Trophoblast cell (in vitro differentiated cells and primary cell): ENCODE results near the gene SHFL. TPM values are rescaled to one million over a fixed set of nuclear protein-coding genes. Genes with fewer than 3 reads are reported as not detected.

Experiments
- DNase-seq, 2 donors: peaks; one replicate each; pipeline ENCODE4 v3.0.0-alpha.2; 2016
- H2AFZ ChIP-seq: 2 replicates; pipeline ENCODE4 v1.6.1; 2013; ENCODE audit warnings: low read length, moderate library complexity, mild to moderate bottlenecking; ENCODE audit not compliant: insufficient read depth, poor library complexity
- H2AK5ac ChIP-seq: 2 replicates; pipeline ENCODE4 v1.6.1; 2013; ENCODE audit warnings: mild to moderate bottlenecking, low read length
- H2BK120ac ChIP-seq: 2 replicates; pipeline ENCODE4 v1.6.1; 2013; ENCODE audit warnings: low read length, mild to moderate bottlenecking, moderate library complexity; ENCODE audit not compliant: insufficient read depth, poor library complexity
- H2BK12ac ChIP-seq: 2 replicates; pipeline ENCODE4 v1.6.1; 2013; ENCODE audit warnings: mild to moderate bottlenecking, low read length, moderate library complexity
- H2BK5ac ChIP-seq: 2 replicates; pipeline ENCODE4 v1.6.1; 2013; ENCODE audit warnings: low read length, low read depth, moderate library complexity, mild to moderate bottlenecking; ENCODE audit not compliant: poor library complexity
- H3K14ac ChIP-seq: 2 replicates; pipeline ENCODE4 v1.6.1; 2013; ENCODE audit warnings: mild to moderate bottlenecking, low read length
- H3K18ac ChIP-seq: 2 replicates; pipeline ENCODE4 v1.6.1; 2013; ENCODE audit warnings: mild to moderate bottlenecking, low read length
- H3K23ac ChIP-seq: 2 replicates; pipeline ENCODE4 v1.6.1; 2013; ENCODE audit warnings: low read length
- H3K27ac ChIP-seq: 2 replicates; pipeline ENCODE4 v1.5.1; 2013; ENCODE audit warnings: low read depth, mild to moderate bottlenecking, inconsistent platforms, low read length, moderate library complexity
- H3K27me3 ChIP-seq: 2 replicates; pipeline ENCODE4 v1.6.1; 2013; ENCODE audit warnings: inconsistent platforms, mild to moderate bottlenecking, low read length, moderate library complexity; ENCODE audit not compliant: insufficient read depth
- H3K36me3 ChIP-seq, 2 experiments: 1 replicate in 1 of 2; 2 replicates in 1 of 2; pipeline ENCODE4 v1.6.1; 2013; ENCODE audit warnings: low read length in 2 of 2, mild to moderate bottlenecking in 2 of 2, moderate library complexity in 1 of 2; ENCODE audit not compliant: insufficient read depth in 2 of 2, control insufficient read depth in 1 of 2
- H3K4ac ChIP-seq: 2 replicates; pipeline ENCODE4 v1.6.1; 2013; ENCODE audit warnings: low read depth, mild to moderate bottlenecking, low read length, moderate library complexity
- H3K4me1 ChIP-seq, 2 experiments: 1 replicate in 1 of 2; 2 replicates in 1 of 2; pipeline ENCODE4 v1.6.1; 2013; ENCODE audit warnings: low read length in 2 of 2, mild to moderate bottlenecking in 2 of 2, moderate library complexity in 1 of 2; ENCODE audit not compliant: insufficient read depth in 2 of 2, control insufficient read depth in 1 of 2
- H3K4me2 ChIP-seq: 2 replicates; pipeline ENCODE4 v1.6.1; 2013; ENCODE audit warnings: inconsistent platforms, mild to moderate bottlenecking, low read length, moderate library complexity
- H3K4me3 ChIP-seq: 2 replicates; pipeline ENCODE4 v1.5.1; 2013; ENCODE audit warnings: mild to moderate bottlenecking, low read depth, low read length, inconsistent platforms
- H3K79me1 ChIP-seq: one replicate; pipeline ENCODE4 v1.6.1; 2013; ENCODE audit warnings: low read length
- H3K79me2 ChIP-seq: 2 replicates; pipeline ENCODE4 v1.6.1; 2013; ENCODE audit warnings: low read length, mild to moderate bottlenecking; ENCODE audit not compliant: control insufficient read depth, insufficient read depth, poor library complexity
- H3K9ac ChIP-seq: 2 replicates; pipeline ENCODE4 v1.6.1; 2013; ENCODE audit warnings: mild to moderate bottlenecking, low read length
- H3K9me3 ChIP-seq: 2 replicates; pipeline ENCODE4 v1.6.1; 2013; ENCODE audit warnings: low read depth, mild to moderate bottlenecking, control low read depth, inconsistent platforms, low read length; ENCODE audit not compliant: insufficient read depth
- H4K12ac ChIP-seq: 2 replicates; pipeline ENCODE4 v1.6.1; 2013; ENCODE audit warnings: low read depth, mild to moderate bottlenecking, low read length, moderate library complexity
- H4K8ac ChIP-seq: 2 replicates; pipeline ENCODE4 v1.6.1; 2013; ENCODE audit warnings: low read depth, mild to moderate bottlenecking, low read length, moderate library complexity
- H4K91ac ChIP-seq: one replicate; pipeline ENCODE4 v1.6.1; 2013; ENCODE audit warnings: low read depth, mild to moderate bottlenecking, low read length, moderate library complexity
- WGBS: extraction: QIAGEN DNeasy Blood & Tissue Kit; methylation state at CpG from one replicate; pipeline ENCODE4 v1.1.7; 2013; ENCODE audit warnings: missing lambda C conversion rate; ENCODE audit not compliant: insufficient read length, insufficient coverage; ENCODE audit errors: extremely low coverage; 5-methylcytosine and 5-hydroxymethylcytosine counted together
- polyA plus RNA-seq: library from polyadenylated mRNA; stranded (reverse); fragments of 200-250 nt; gene quantifications from 2 replicates; pipeline ENCODE4 v1.2.3, GENCODE V29; 2013

The SHFL gene
- 1.2 and 1.3 TPM in 2 replicates for polyA plus RNA-seq

DNA sequence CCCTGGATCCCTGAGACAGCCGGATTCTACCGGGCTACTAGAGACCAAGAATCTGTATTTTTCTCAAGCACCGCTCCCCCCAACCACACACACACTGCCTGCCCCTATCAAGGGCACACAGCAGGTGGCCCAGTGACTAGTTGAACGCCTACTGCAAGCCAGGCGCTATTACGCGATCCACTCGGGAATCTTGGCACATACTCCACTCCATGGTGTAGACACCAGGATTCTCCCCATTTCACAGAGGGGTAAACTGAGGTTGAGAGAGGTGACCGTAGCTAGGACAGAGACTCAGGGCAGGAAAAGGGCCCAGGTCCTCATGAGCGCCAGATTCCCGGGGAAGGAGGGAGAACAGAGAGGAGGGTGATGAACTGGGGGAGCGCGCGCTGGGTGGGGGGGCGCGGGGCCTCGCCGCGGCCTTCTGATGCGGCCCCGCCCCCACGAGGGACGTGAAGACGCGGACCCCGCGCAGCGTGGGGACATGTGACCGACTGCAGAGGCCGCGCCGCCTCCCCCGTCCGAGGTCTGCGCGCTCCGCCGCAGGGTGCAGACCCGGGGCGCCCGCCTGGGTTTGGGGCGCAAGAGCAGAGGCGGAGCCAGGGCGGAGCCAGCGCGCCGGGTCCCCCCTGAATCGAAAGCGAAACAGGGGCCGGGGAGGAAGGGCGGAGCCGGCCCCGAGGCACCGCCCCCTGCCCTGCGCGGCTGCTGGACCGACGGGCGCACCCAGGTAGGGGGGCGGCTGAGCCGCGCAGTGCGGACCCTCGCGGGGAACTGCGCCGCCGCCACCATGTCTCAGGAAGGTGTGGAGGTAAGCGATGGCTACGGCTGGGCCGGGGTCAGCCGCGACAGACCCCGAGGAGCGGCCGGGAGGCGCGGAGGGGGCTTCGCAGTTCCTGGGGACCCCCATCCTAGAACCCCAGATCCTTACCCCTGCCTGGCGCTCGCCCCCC is at the start of gene SHFL:
Gene SHFL, plus strand, starts transcription at position 677 of the 950 bp plus-strand sequence. Its CDS starts 111 bp downstream, at position 788.
- no CpG with 5 or more reads among the region's 81 CpGs for WGBS
- DNase-seq: peak in 1 of 2 donors; percentile 21
- no peak within 1 kb of the TSS for H2BK12ac ChIP-seq
- H2AFZ ChIP-seq: peak within 1 kb of the TSS; percentile 61
- peaks cover 5% of the 10 kb centered on the region for H3K9me3 ChIP-seq
- no peak within 1 kb of the TSS for H2BK120ac ChIP-seq
- H2AK5ac ChIP-seq: no peak within 1 kb of the TSS
- H3K18ac ChIP-seq: no peak within 1 kb of the TSS
- H4K12ac ChIP-seq: peak within 1 kb of the TSS; percentile 40
- no peak within 1 kb of the TSS for H3K27ac ChIP-seq
- peak within 1 kb of the TSS; percentile 57 for H4K8ac ChIP-seq
- no peak within 1 kb of the TSS for H4K91ac ChIP-seq
- peak within 1 kb of the TSS; percentile 63 for H3K4me3 ChIP-seq
- H3K79me1 ChIP-seq: no peaks in the 10 kb centered on the region
- peaks cover 3 to 4% of the 10 kb centered on the region in 2 experiments for H3K4me1 ChIP-seq
- no peak within 1 kb of the TSS for H3K23ac ChIP-seq
- no peak within 1 kb of the TSS for H2BK5ac ChIP-seq
- H3K4me2 ChIP-seq: peak within 1 kb of the TSS; percentile 81
- H3K9ac ChIP-seq: peak within 1 kb of the TSS; percentile 23
- no peaks in the 10 kb centered on the region for H3K36me3 ChIP-seq
- H3K27me3 ChIP-seq: peaks cover 19% of the 10 kb centered on the region
- no peak within 1 kb of the TSS for H3K4ac ChIP-seq
- no peaks in the 10 kb centered on the region for H3K79me2 ChIP-seq
- H3K14ac ChIP-seq: no peak within 1 kb of the TSS

- H3K36me3 ChIP-seq: no peaks in the 10 kb centered on the region
- no peak overlapping the region for H3K14ac ChIP-seq
- no peaks in the 10 kb centered on the region for H3K79me2 ChIP-seq
- no peak overlapping the region for H4K8ac ChIP-seq
- no peak overlapping the region for H3K4ac ChIP-seq
- WGBS: no CpG with 5 or more reads among the region's 5 CpGs
- no peak overlapping the region for H2BK5ac ChIP-seq
- H3K79me1 ChIP-seq: no peaks in the 10 kb centered on the region
- H3K9me3 ChIP-seq: peaks cover 11% of the 10 kb centered on the region
- H4K91ac ChIP-seq: no peak overlapping the region
- H3K27ac ChIP-seq: no peak overlapping the region
- no peak overlapping the region for H4K12ac ChIP-seq
- H3K27me3 ChIP-seq: no peaks in the 10 kb centered on the region
- no peak overlapping the region for H2BK12ac ChIP-seq
- H3K4me3 ChIP-seq: no peak overlapping the region
- H3K23ac ChIP-seq: no peak overlapping the region
- H3K18ac ChIP-seq: no peak overlapping the region
- H2AK5ac ChIP-seq: no peak overlapping the region
- H3K9ac ChIP-seq: no peak overlapping the region
- H2BK120ac ChIP-seq: no peak overlapping the region
- DNase-seq: no peak
- no peak overlapping the region for H2AFZ ChIP-seq
- H3K4me1 ChIP-seq: no peaks in the 10 kb centered on the region
- H3K4me2 ChIP-seq: no peak overlapping the region
Observed at GRCh38 chr19:10036601-10037071, 49.5 kb upstream of the SHFL start.

- H3K9ac ChIP-seq: no peak overlapping the region
- no peaks in the 10 kb centered on the region for H3K4me1 ChIP-seq
- H3K27me3 ChIP-seq: no peaks in the 10 kb centered on the region
- peaks cover 17% of the 10 kb centered on the region for H3K9me3 ChIP-seq
- H3K79me2 ChIP-seq: no peaks in the 10 kb centered on the region
- H4K8ac ChIP-seq: no peak overlapping the region
- H2AK5ac ChIP-seq: no peak overlapping the region
- no peak for DNase-seq
- no peak overlapping the region for H4K91ac ChIP-seq
- H3K36me3 ChIP-seq: no peaks in the 10 kb centered on the region
- H3K4me2 ChIP-seq: no peak overlapping the region
- no peak overlapping the region for H3K27ac ChIP-seq
- H3K4ac ChIP-seq: no peak overlapping the region
- no CpG with 5 or more reads among the region's 4 CpGs for WGBS
- H2BK12ac ChIP-seq: no peak overlapping the region
- no peak overlapping the region for H2BK5ac ChIP-seq
- H3K14ac ChIP-seq: no peak overlapping the region
- no peak overlapping the region for H3K4me3 ChIP-seq
- H3K79me1 ChIP-seq: no peaks in the 10 kb centered on the region
- no peak overlapping the region for H2BK120ac ChIP-seq
- H3K18ac ChIP-seq: no peak overlapping the region
- H3K23ac ChIP-seq: no peak overlapping the region
- no peak overlapping the region for H2AFZ ChIP-seq
- H4K12ac ChIP-seq: no peak overlapping the region
Observed at GRCh38 chr19:10037367-10037766, 48.8 kb upstream of the SHFL start.

DNA sequence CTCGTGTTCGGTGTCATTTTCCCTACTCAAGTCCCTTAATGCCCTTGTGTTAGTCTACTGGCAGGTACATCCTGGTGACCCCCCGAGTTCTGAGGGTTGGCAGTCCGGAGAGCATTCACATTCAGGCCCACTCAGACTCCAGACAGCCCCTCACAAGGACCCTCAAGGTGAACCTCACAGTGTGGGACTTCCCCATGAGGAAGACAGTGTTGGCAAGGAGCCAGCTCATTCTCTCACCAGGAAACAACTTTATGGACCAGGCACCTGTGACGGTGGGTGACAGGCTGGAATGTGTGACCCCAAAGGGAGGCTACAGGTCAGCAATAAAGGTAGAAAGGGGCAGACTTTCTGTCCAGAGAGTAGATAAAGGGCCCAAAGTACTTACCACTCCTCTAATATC is 48.3 kb upstream of the SHFL start:
- Histone ChIP-seq H3K18ac (no peak overlapping the region), H3K4ac (no peak overlapping the region)
- WGBS: no CpG with 5 or more reads among the region's 5 CpGs

More for the DNA sequence above, 48.3 kb upstream of the SHFL start:
- no peaks in the 10 kb centered on the region for H3K4me1 ChIP-seq
- no peak overlapping the region for H4K91ac ChIP-seq
- no peak overlapping the region for H4K12ac ChIP-seq
- H3K36me3 ChIP-seq: no peaks in the 10 kb centered on the region
- H3K79me1 ChIP-seq: no peaks in the 10 kb centered on the region
- no peak overlapping the region for H3K14ac ChIP-seq
- DNase-seq: no peak
- no peaks in the 10 kb centered on the region for H3K27me3 ChIP-seq
- no peak overlapping the region for H2BK120ac ChIP-seq
- no peak overlapping the region for H2BK5ac ChIP-seq
- H3K23ac ChIP-seq: no peak overlapping the region
- no peak overlapping the region for H3K27ac ChIP-seq
- no peak overlapping the region for H3K4me2 ChIP-seq
- H3K4me3 ChIP-seq: no peak overlapping the region
- H3K9ac ChIP-seq: no peak overlapping the region
- no peak overlapping the region for H2AK5ac ChIP-seq
- H3K9me3 ChIP-seq: peaks cover 20% of the 10 kb centered on the region
- H4K8ac ChIP-seq: no peak overlapping the region
- H2AFZ ChIP-seq: no peak overlapping the region
- H3K79me2 ChIP-seq: no peaks in the 10 kb centered on the region
- H2BK12ac ChIP-seq: no peak overlapping the region
